GM06990 (cell line): ENCODE measurements around the gene APEH.

Source experiments
- DNase-seq: peaks from one replicate; pipeline ENCODE4 v3.0.0-alpha.2; 2011; ENCODE audit not compliant: insufficient read length; ENCODE audit errors: extremely low read depth
- H3K27me3 ChIP-seq: replicated peaks from 2 replicates; pipeline ENCODE4 v1.6.0; 2011; ENCODE audit warnings: low read length; ENCODE audit not compliant: control insufficient read depth, insufficient read depth
- H3K36me3 ChIP-seq: 2 replicates; pipeline ENCODE4 v1.5.1; 2011; ENCODE audit warnings: low read length; ENCODE audit not compliant: control insufficient read depth, insufficient read depth
- H3K4me3 ChIP-seq: replicated peaks from 2 replicates; pipeline ENCODE4 v1.5.1; 2011; ENCODE audit warnings: low read depth, mild to moderate bottlenecking, control low read depth, low read length
- TF ChIP-seq, protein P1 (sequence below): IDR thresholded peaks from 2 replicates; pipeline ENCODE4 v1.5.1; 2011; ENCODE audit warnings: low read length, control low read depth, mild to moderate bottlenecking, inconsistent platforms; ENCODE audit not compliant: insufficient read depth, poor library complexity, severe bottlenecking

Gene APEH

GRCh38 chr3:49663831-49664230 lies 10.3 kb upstream of the APEH start:
- Histone ChIP-seq H3K36me3 (no peaks in the 10 kb centered on the region), H3K4me3 (no peak overlapping the region), H3K27me3 (no peaks in the 10 kb centered on the region)
- no peak for DNase-seq
- TF ChIP-seq, protein P1, sequence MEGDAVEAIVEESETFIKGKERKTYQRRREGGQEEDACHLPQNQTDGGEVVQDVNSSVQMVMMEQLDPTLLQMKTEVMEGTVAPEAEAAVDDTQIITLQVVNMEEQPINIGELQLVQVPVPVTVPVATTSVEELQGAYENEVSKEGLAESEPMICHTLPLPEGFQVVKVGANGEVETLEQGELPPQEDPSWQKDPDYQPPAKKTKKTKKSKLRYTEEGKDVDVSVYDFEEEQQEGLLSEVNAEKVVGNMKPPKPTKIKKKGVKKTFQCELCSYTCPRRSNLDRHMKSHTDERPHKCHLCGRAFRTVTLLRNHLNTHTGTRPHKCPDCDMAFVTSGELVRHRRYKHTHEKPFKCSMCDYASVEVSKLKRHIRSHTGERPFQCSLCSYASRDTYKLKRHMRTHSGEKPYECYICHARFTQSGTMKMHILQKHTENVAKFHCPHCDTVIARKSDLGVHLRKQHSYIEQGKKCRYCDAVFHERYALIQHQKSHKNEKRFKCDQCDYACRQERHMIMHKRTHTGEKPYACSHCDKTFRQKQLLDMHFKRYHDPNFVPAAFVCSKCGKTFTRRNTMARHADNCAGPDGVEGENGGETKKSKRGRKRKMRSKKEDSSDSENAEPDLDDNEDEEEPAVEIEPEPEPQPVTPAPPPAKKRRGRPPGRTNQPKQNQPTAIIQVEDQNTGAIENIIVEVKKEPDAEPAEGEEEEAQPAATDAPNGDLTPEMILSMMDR: no peak

- Histone ChIP-seq H3K27me3 (no peaks in the 10 kb centered on the region), H3K4me3 (no peak overlapping the region), H3K36me3 (no peaks in the 10 kb centered on the region)
- TF ChIP-seq, protein P1: no peak
- no peak for DNase-seq
Measured at GRCh38 chr3:49664300-49664699, 9.9 kb upstream of the APEH start.

- TF ChIP-seq, protein P1: no peak
- no peaks in the 10 kb centered on the region for H3K27me3 ChIP-seq
- DNase-seq: no peak
- no peak overlapping the region for H3K4me3 ChIP-seq
- no peaks in the 10 kb centered on the region for H3K36me3 ChIP-seq
Measured at GRCh38 chr3:49665822-49666519, 8.2 kb upstream of the APEH start.

- H3K36me3 ChIP-seq: no peaks in the 10 kb centered on the region
- H3K4me3 ChIP-seq: no peak overlapping the region
- no peak for DNase-seq
- TF ChIP-seq, protein P1: no peak
- no peaks in the 10 kb centered on the region for H3K27me3 ChIP-seq
Measured at GRCh38 chr3:49666592-49666991, 7.6 kb upstream of the APEH start.

DNA sequence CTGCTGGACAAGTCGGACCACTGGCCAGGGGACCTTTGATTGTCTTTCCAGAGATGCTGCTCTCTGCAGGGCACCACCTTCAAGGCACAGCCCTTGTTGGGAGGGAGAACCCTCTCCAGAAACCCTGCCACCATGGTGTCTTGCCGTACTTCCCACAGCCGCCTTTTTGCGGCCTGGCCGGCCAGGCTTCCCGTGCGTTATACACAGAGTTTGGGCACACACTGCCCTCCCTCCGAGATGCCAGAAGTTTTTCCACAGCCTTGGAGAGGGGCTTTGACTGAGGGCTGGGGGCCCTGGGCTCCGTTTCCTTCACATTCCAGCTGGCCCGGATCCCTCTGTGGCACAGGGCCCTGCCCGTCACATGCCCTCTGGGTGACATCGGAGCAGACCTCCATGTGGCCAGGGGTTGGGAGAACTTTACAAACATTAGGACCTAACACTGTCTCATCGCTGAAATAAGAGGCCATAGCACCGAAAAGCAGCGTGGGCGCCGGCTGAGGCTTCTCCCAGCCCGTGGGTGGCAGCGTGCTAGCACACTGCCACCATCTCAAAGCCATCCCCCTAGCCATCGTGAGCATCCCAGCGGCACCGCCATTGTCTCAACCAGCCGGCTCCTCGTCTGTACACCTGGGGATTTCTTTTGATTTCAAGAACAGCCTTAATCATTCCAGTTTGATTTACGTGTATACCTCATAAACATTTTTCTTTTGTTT lies 6.3 kb upstream of the APEH start:
- no peak for DNase-seq
- TF ChIP-seq, protein P1: no peak
- Histone ChIP-seq H3K36me3 (no peaks in the 10 kb centered on the region), H3K4me3 (no peak overlapping the region), H3K27me3 (no peaks in the 10 kb centered on the region)
